ENCODE results near the gene AKNA.

- no peak for TF ChIP-seq CTCF (IDR thresholded peaks at IDR 0.05)
- no peak for TF ChIP-seq POLR2AphosphoS5 (IDR thresholded peaks at IDR 0.05; ENCODE audit: insufficient read depth in 1 of 2, low read depth in 1 of 2)
- no peak for TF ChIP-seq POLR2A (IDR thresholded peaks at IDR 0.05)
Observed at GRCh38 chr9:114437401-114437893, 49.7 kb upstream of the AKNA start.

Data from vagina (tissue), 2 donors.